K562 (cell line): Measurements from ENCODE around the gene UQCC2. TPM values are rescaled to one million over a fixed set of nuclear protein-coding genes. Genes with fewer than 3 reads are reported as not detected.

Source experiments
- ATAC-seq: fragments of 200-7000 bp; cut with Tn5 transposase; 3 replicates; pipeline ENCODE4 v1.9.1; 2020; ENCODE audit warnings: moderate library complexity
- BruUV-seq: library from RNA; stranded (reverse); fragments of 400-500 nt; replicated peaks from 2 replicates; lab custom pipeline; 2021; lab: Mats Ljungman, UMichigan
- CTCF ChIA-PET: fragments of 300-600 bp; formaldehyde crosslinking; extraction: SDS; loops from one replicate; lab custom pipeline; 2021; ENCODE audit warnings: low intra/inter-chr PET ratio; lab: Yijun Ruan, JAX
- POLR2A ChIA-PET: fragments of 300-600, 350-650 bp; sonication (Branson Sonifier 250); formaldehyde crosslinking; extraction: SDS; loops from one replicate; lab custom pipeline; 2021; ENCODE audit warnings: antibody characterized with exemption, inconsistent platforms; lab: Yijun Ruan, JAX
- DNase-seq, 4 experiments: peaks; one replicate each; pipeline versions ENCODE4 v3.0.0 to v3.0.0-alpha.2; 2011 to 2018; ENCODE audit warnings: low spot score in 3 of 4, mixed read lengths in 3 of 4; ENCODE audit errors: extremely low read depth in 1 of 4
- FAIRE-seq: peaks from 2 replicates; lab custom pipeline; 2011; peaks lifted over from hg19 to GRCh38; lab: Jason Lieb, UNC
- H2AFZ ChIP-seq: 2 replicates; pipeline ENCODE4 v1.6.0; 2011; ENCODE audit warnings: low read depth, low read length, control low read depth, inconsistent platforms
- H3K27ac ChIP-seq: fragments of 200-600 bp; 3 replicates; pipeline ENCODE4 v1.8.0; 2011; ENCODE audit warnings: low read depth, mild to moderate bottlenecking, control low read depth, inconsistent platforms, low read length, moderate library complexity, mixed read lengths; ENCODE audit errors: extremely low read depth
- H3K27me3 ChIP-seq, 2 experiments: fragments of 300-600 bp in 1 of 2; 2 replicates in 1 of 2; 3 replicates in 1 of 2; pipeline versions ENCODE4 v1.6.0 to v1.8.0; 2011; ENCODE audit warnings: inconsistent platforms in 2 of 2, low read length in 2 of 2, mild to moderate bottlenecking in 1 of 2, mixed read lengths in 1 of 2, moderate library complexity in 1 of 2; ENCODE audit not compliant: control insufficient read depth in 2 of 2, insufficient read depth in 2 of 2
- H3K36me3 ChIP-seq: fragments of 300-600 bp; 3 replicates; pipeline ENCODE4 v1.8.0; 2011; ENCODE audit warnings: mild to moderate bottlenecking, low read length, inconsistent platforms; ENCODE audit not compliant: control insufficient read depth, insufficient read depth
- H3K4me1 ChIP-seq, 2 experiments: fragments of 200-600 bp in 1 of 2; replicated peaks in 1 of 2; 2 replicates in 1 of 2; 3 replicates in 1 of 2; pipeline versions ENCODE4 v1.5.1 to v1.8.0; 2011; ENCODE audit warnings: inconsistent platforms in 2 of 2, low read length in 2 of 2, mild to moderate bottlenecking in 1 of 2, mixed read lengths in 1 of 2, moderate library complexity in 1 of 2; ENCODE audit not compliant: control insufficient read depth in 2 of 2, insufficient read depth in 2 of 2
- H3K4me2 ChIP-seq: 2 replicates; pipeline ENCODE4 v1.6.1; 2011; ENCODE audit warnings: low read length, control low read depth, inconsistent platforms, mixed read lengths; ENCODE audit not compliant: insufficient read depth
- H3K4me3 ChIP-seq: fragments of 200-600 bp; sonication (generic), shearing (Covaris generic); 2 replicates; pipeline ENCODE4 v1.5.1; 2016; ENCODE audit warnings: control low read depth, inconsistent platforms
- H3K79me2 ChIP-seq: fragments of 200-600 bp; 3 replicates; pipeline ENCODE4 v1.8.0; 2011; ENCODE audit warnings: low read length, inconsistent platforms; ENCODE audit not compliant: control insufficient read depth, insufficient read depth
- H3K9ac ChIP-seq, 2 experiments: 2 replicates each; pipeline versions ENCODE4 v1.6.0 to v1.6.1; 2011; ENCODE audit warnings: low read depth in 2 of 2, low read length in 2 of 2, control low read depth in 1 of 2, inconsistent platforms in 1 of 2, mild to moderate bottlenecking in 1 of 2, mixed read lengths in 1 of 2; ENCODE audit not compliant: insufficient read depth in 1 of 2
- H3K9me1 ChIP-seq: one replicate; pipeline ENCODE4 v1.6.0; 2011; ENCODE audit warnings: inconsistent platforms, mild to moderate bottlenecking, low read length, moderate library complexity; ENCODE audit not compliant: control insufficient read depth, insufficient read depth
- H3K9me3 ChIP-seq: replicated peaks from 2 replicates; pipeline ENCODE4 v1.5.1; 2011; ENCODE audit warnings: low read depth, low read length, inconsistent platforms; ENCODE audit not compliant: control insufficient read depth, insufficient read depth
- H4K20me1 ChIP-seq: replicated peaks from 2 replicates; pipeline ENCODE4 v1.6.1; 2011; ENCODE audit warnings: low read length, inconsistent platforms, mixed read lengths; ENCODE audit not compliant: control insufficient read depth, insufficient read depth
- ZC3H4 ChIP-seq: sonication (generic); formaldehyde crosslinking; IDR thresholded peaks from 2 replicates; pipeline ENCODE4 v1.9.0; 2021; ENCODE audit warnings: missing genetic modification reagents, borderline replicate concordance
- WGBS: fragments of 100-300 bp; shearing (Covaris generic); methylation state at CpG from one replicate; pipeline ENCODE4 v1.1.6; 2016; ENCODE audit warnings: low coverage, mixed read lengths; ENCODE audit not compliant: insufficient coverage; ENCODE audit errors: missing lambda C conversion rate; 5-methylcytosine and 5-hydroxymethylcytosine counted together
- in situ Hi-C: fragments of 300-500 bp; cut with MboI; formaldehyde crosslinking; loops from 4 replicates; pipeline ENCODE4 v1.15.0; 2018; ENCODE audit warnings: inconsistent platforms, mixed read lengths
- intact Hi-C: fragments of 100-400 bp; cut with micrococcal nuclease; formaldehyde crosslinking; loops from 2 replicates; pipeline ENCODE4 v1.14.2; 2022
- polyA plus RNA-seq, 8 experiments: library from polyadenylated mRNA; depleted of rRNA in 4 of 8; stranded (reverse) in 5 of 8; unstranded in 3 of 8; fragments of >200 nt; fragmentation: Nextera tagmentation in 2 of 8; fragmentation: Illumina TruSeq in 1 of 8; extraction: Ambion mirVana in 2 of 8; extraction: Trizol in 1 of 8; gene quantifications; 2 replicates each; pipeline versions ENCODE4 v1.2.1 to v1.2.3, GENCODE V29; 2011 to 2014; ENCODE audit warnings: inconsistent platforms in 1 of 8, missing spikeins in 1 of 8
- total RNA-seq, 7 experiments: library from RNA; depleted of rRNA in 6 of 7; stranded (reverse); fragments of >200 nt in 6 of 7; fragmentation: Illumina TruSeq in 2 of 7; extraction: Trizol in 2 of 7; gene quantifications; 2 replicates each; pipeline versions ENCODE4 v1.2.1 to v1.2.3, GENCODE V29; 2011 to 2021; ENCODE audit warnings: low replicate concordance in 1 of 7
- TF ChIP-seq, protein P1 (sequence below), 2 experiments: fragments of 450-650 bp in 1 of 2; IDR thresholded peaks; 2 replicates each; pipeline ENCODE4 v1.6.1; 2011 to 2017; ENCODE audit warnings: low read depth in 2 of 2, antibody characterized with exemption in 1 of 2, borderline replicate concordance in 1 of 2, low read length in 1 of 2, mild to moderate bottlenecking in 1 of 2, mixed read lengths in 1 of 2; ENCODE audit not compliant: control insufficient read depth in 1 of 2
- TF ChIP-seq, protein P2 (sequence below): sonication (generic); formaldehyde crosslinking; IDR thresholded peaks from 2 replicates; pipeline ENCODE4 v1.8.1; 2023; ENCODE audit warnings: mild to moderate bottlenecking, missing genetic modification reagents

The UQCC2 gene
- total and polyA plus RNA-seq, 9 of the 15 experiments (the other 6 are each of a cell fraction or from before 2014, with no cell fraction given) = 58.5 to 927 (median 158) TPM

DNA sequence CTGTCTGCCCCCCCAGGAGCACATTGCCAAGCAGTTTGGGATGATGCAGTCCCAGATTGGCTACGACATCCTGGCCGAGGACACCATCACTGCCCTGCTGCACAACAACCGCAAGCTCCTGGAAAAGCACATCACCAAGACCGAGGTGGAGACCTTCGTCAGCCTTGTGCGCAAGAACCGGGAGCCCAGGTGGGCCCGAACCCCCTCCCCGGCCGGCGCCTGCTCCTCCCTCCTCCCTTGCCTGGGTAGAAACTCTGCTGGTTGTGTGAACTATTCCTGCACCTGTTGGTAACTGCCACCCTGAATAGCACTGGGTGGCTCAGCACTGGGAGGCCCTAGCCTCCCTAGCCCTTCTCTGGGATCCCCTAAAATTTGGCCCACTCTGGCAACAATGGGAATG is 43.7 kb downstream of the UQCC2 start (continued):
- TF ChIP-seq, protein P1, sequence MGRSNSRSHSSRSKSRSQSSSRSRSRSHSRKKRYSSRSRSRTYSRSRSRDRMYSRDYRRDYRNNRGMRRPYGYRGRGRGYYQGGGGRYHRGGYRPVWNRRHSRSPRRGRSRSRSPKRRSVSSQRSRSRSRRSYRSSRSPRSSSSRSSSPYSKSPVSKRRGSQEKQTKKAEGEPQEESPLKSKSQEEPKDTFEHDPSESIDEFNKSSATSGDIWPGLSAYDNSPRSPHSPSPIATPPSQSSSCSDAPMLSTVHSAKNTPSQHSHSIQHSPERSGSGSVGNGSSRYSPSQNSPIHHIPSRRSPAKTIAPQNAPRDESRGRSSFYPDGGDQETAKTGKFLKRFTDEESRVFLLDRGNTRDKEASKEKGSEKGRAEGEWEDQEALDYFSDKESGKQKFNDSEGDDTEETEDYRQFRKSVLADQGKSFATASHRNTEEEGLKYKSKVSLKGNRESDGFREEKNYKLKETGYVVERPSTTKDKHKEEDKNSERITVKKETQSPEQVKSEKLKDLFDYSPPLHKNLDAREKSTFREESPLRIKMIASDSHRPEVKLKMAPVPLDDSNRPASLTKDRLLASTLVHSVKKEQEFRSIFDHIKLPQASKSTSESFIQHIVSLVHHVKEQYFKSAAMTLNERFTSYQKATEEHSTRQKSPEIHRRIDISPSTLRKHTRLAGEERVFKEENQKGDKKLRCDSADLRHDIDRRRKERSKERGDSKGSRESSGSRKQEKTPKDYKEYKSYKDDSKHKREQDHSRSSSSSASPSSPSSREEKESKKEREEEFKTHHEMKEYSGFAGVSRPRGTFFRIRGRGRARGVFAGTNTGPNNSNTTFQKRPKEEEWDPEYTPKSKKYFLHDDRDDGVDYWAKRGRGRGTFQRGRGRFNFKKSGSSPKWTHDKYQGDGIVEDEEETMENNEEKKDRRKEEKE (IDR thresholded peaks at IDR 0.05; ENCODE audit: borderline replicate concordance in 1 of 2, control insufficient read depth in 1 of 2, low read depth in 2 of 2, low read length in 1 of 2) = no peak
- TF ChIP-seq, all 486 proteins: peak for 0

DNA sequence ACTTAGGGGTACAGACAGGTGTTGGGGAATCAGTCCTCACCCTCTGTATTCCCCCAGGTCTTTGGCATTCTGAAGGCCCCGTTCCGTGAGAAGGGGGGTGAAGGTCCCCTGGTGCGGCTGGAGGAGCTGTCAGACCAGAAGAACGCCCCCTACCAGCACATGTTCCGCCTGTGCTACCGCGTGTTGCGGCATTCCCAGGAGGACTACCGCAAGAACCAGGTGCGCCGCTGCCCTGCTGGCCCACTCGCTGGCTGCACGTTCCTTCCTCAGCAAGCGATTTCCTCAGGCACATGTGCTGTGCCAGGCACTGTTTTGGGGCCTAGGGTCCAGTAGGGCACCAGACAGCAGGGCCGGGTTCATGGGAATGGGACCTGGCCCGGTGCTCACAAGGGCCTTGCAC is 44.4 kb downstream of the UQCC2 start:
- WGBS = 89% methylated on average over 10 of the region's 16 CpGs
- no peaks in the 10 kb centered on the region for H3K79me2 ChIP-seq
- no peaks in the 10 kb centered on the region for H3K9me1 ChIP-seq
- no TSS peak for BruUV-seq
- FAIRE-seq (no peak), ATAC-seq (no peak), DNase-seq (no peak)
- no peaks in the 10 kb centered on the region for H3K27me3 ChIP-seq
- H3K4me1 ChIP-seq = peaks cover 0 to 31% of the 10 kb centered on the region in 2 experiments; a peak in 3 of 5 replicates
- H3K9me3 ChIP-seq = no peaks in the 10 kb centered on the region
- intact Hi-C loops = no loop called here
- peaks cover 86% of the 10 kb centered on the region for H3K36me3 ChIP-seq
- no peak overlapping the region for H3K4me2 ChIP-seq
- POLR2A ChIA-PET = interaction anchor here (0.6 to 0.9 kb wide), 4 partner anchors 9 to 199 kb away, joined by 3 read pairs; no protein-coding TSS in a partner anchor
- H3K27ac ChIP-seq = no peak overlapping the region
- no peak overlapping the region for H3K9ac ChIP-seq
- H2AFZ ChIP-seq = no peak overlapping the region
- H3K4me3 ChIP-seq = no peak overlapping the region
- CTCF ChIA-PET = no interaction called here
- H4K20me1 ChIP-seq = no peaks in the 10 kb centered on the region; the same call in 1 of the 2 replicates
- TF ChIP-seq ZC3H4 (CRISPR knock-in tag) = no peak
- TF ChIP-seq, protein P2, sequence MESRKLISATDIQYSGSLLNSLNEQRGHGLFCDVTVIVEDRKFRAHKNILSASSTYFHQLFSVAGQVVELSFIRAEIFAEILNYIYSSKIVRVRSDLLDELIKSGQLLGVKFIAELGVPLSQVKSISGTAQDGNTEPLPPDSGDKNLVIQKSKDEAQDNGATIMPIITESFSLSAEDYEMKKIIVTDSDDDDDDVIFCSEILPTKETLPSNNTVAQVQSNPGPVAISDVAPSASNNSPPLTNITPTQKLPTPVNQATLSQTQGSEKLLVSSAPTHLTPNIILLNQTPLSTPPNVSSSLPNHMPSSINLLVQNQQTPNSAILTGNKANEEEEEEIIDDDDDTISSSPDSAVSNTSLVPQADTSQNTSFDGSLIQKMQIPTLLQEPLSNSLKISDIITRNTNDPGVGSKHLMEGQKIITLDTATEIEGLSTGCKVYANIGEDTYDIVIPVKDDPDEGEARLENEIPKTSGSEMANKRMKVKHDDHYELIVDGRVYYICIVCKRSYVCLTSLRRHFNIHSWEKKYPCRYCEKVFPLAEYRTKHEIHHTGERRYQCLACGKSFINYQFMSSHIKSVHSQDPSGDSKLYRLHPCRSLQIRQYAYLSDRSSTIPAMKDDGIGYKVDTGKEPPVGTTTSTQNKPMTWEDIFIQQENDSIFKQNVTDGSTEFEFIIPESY (CRISPR knock-in tag) = peak; percentile 74
- in situ Hi-C loops = no loop called here
